BE2C (cell line): Measurements from ENCODE around the gene FANCG.

Experiments used
- DNase-seq: peaks from one replicate; pipeline ENCODE4 v3.0.0-alpha.2; 2020
- H3K27me3 ChIP-seq: fragments of 250-450 bp; sonication (Bioruptor Pico); 2 replicates; pipeline ENCODE4 v1.5.1; 2020; ENCODE audit warnings: mild to moderate bottlenecking
- H3K36me3 ChIP-seq: fragments of 250-450 bp; sonication (Bioruptor Pico); 2 replicates; pipeline ENCODE4 v1.5.1; 2020; ENCODE audit warnings: mild to moderate bottlenecking
- H3K4me1 ChIP-seq: fragments of 250-450 bp; sonication (Bioruptor Pico); 2 replicates; pipeline ENCODE4 v1.5.1; 2020
- H3K4me3 ChIP-seq: 2 replicates; pipeline ENCODE4 v1.5.1; 2011; ENCODE audit warnings: low read depth, low read length
- H3K9me3 ChIP-seq: fragments of 250-450 bp; sonication (Bioruptor Pico); 2 replicates; pipeline ENCODE4 v1.5.1; 2020
- TF ChIP-seq, protein P1 (sequence below): IDR thresholded peaks from 2 replicates; pipeline ENCODE4 v1.5.1; 2012; ENCODE audit warnings: mild to moderate bottlenecking, low read depth, low read length

Gene FANCG

DNA sequence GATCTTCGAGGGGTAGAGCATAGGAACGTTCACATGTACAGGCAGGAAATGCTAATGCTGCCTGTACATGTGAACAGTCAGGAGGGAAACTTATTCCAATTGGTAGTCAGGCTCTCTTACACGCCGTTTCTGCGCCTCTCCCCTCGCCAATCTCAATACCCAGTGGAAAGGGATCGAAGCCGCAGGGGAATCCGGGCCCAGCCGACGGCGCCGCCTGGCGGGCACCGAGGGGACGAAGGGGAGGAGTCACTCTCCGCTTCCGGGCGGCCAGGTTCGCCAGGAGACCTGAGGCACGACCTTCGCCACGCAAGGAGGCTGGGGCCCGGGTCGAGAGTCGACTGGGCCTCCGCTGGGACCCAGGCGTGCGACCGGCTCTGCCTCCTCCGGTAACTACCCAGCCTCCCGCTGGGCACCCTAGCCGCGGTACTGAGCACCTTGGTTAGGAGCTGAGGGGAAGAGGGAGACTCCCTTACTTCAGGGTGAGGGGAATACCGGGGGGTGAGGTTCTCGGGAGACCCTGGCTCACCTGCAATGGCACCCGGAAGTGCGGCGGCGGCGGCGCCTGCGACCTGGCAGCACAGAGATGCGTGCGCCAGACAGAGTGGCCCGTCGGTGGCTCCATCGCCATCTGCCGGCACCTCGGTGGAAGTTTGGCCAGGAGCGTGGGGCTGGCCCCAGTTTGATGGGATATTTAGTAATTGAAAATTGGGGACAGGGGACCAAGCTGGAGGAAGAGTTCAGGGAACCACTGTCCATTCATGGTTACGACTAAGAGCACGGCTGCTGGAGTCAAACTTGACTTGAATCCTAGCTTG lies 16.5 kb upstream of the FANCG start, which contains the start of gene PIGO:
Gene PIGO (minus strand): TSS at position 557 of the 815 bp plus-strand sequence. CDS start 1,026 bp downstream, outside the sequence.
- Histone ChIP-seq H3K4me3 (peak within 1 kb of the TSS; percentile 95), H3K27me3 (no peaks in the 10 kb centered on the region), H3K9me3 (no peaks in the 10 kb centered on the region), H3K36me3 (peaks cover 6% of the 10 kb centered on the region), H3K4me1 (no peaks in the 10 kb centered on the region)
- peak; percentile 90 for DNase-seq
- TF ChIP-seq, protein P1, sequence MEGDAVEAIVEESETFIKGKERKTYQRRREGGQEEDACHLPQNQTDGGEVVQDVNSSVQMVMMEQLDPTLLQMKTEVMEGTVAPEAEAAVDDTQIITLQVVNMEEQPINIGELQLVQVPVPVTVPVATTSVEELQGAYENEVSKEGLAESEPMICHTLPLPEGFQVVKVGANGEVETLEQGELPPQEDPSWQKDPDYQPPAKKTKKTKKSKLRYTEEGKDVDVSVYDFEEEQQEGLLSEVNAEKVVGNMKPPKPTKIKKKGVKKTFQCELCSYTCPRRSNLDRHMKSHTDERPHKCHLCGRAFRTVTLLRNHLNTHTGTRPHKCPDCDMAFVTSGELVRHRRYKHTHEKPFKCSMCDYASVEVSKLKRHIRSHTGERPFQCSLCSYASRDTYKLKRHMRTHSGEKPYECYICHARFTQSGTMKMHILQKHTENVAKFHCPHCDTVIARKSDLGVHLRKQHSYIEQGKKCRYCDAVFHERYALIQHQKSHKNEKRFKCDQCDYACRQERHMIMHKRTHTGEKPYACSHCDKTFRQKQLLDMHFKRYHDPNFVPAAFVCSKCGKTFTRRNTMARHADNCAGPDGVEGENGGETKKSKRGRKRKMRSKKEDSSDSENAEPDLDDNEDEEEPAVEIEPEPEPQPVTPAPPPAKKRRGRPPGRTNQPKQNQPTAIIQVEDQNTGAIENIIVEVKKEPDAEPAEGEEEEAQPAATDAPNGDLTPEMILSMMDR: peak; percentile 76

DNA sequence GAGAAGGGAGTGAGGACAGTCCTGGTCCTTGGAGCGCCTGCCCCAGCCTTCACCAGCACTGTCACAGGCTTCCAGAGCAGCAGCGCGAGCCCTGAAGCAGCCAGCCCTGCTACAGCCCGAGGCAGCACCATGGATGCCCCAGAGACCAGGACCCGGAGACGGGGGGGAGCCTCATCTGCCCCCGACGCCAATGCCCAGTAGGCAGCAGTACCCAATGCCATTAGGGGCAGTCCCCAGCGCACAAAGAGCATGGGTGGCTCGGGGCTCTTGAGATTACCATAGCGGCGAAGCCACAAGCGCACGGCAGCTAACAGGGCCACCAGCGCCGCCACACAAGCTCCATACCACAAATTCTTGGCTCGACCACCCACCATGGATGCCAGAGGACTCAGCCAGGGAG lies 11.8 kb upstream of the FANCG start:
- no peak for DNase-seq
- no peaks in the 10 kb centered on the region for H3K4me1 ChIP-seq
- H3K4me3 ChIP-seq: no peak overlapping the region
- no peaks in the 10 kb centered on the region for H3K9me3 ChIP-seq
- H3K36me3 ChIP-seq: peaks cover 16% of the 10 kb centered on the region
- TF ChIP-seq, protein P1: no peak
- no peaks in the 10 kb centered on the region for H3K27me3 ChIP-seq

DNA sequence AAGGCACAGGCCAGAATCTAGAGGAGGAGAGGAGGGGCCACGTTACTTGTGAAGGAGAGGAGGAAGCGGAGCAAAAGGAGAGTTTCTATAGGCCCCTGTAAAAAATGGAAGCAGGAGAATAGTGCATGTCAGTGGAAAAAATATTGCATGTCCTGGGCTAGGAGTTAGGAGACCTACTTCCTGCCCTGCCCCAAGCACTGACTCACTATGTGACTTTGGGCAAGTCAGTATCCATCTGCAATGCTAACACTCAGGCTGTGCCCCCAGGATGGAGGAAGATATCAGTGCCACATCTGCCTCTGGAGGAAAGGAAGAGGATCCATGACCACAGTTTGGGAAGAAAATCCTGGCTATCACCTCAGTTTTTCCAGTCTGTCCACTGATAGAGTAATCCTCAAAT lies 9.7 kb upstream of the FANCG start:
- Histone ChIP-seq H3K36me3 (peaks cover 16% of the 10 kb centered on the region), H3K9me3 (no peaks in the 10 kb centered on the region), H3K4me1 (no peaks in the 10 kb centered on the region), H3K4me3 (no peak overlapping the region), H3K27me3 (no peaks in the 10 kb centered on the region)
- no peak for DNase-seq
- TF ChIP-seq, protein P1: no peak

DNA sequence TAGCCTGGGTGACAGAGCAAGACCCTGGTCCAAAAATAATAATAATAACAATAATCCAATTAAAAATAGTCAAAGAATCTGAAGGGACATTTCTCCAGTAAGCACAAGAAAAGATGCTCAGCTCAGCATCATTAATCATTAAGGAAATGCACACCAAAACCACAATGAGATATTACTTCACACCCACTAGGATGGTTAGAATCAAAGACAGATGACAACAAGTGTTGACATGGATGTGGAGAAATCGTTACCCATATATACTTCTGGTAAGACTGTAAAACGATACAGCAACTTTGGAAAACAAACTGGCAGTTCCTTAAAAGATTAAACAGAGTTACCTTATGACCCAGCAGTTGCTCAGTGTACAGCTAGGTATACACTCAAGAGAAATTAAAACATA lies 5.3 kb upstream of the FANCG start:
- TF ChIP-seq, protein P1: no peak
- no peaks in the 10 kb centered on the region for H3K4me1 ChIP-seq
- no peak for DNase-seq
- no peaks in the 10 kb centered on the region for H3K27me3 ChIP-seq
- H3K4me3 ChIP-seq: no peak overlapping the region
- no peaks in the 10 kb centered on the region for H3K9me3 ChIP-seq
- H3K36me3 ChIP-seq: peaks cover 13% of the 10 kb centered on the region

DNA sequence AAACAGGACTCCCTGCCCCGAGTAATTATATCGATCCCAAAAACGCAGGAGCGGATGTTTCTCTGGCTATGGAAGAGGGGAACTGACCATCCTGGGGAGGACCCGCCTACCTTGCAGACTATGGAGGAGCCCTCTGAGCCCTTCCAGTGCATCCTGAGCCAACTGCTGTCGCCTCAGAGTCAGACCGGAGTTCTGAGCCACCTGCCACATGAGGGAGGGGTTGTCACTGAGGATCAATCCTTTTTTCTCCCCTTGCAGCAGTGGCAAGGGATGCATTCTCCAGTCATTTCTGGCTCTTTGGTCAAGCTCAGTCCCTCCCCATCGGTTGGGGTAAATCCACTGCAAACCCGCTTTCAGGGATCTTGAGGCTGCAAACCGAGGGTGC lies 709 bp downstream of the FANCG start:
- H3K4me3 ChIP-seq: peak overlapping the region; percentile 77
- no peaks in the 10 kb centered on the region for H3K4me1 ChIP-seq
- TF ChIP-seq, protein P1: no peak
- no peak for DNase-seq
- H3K9me3 ChIP-seq: no peaks in the 10 kb centered on the region
- no peaks in the 10 kb centered on the region for H3K27me3 ChIP-seq
- peaks cover 14% of the 10 kb centered on the region for H3K36me3 ChIP-seq

DNA sequence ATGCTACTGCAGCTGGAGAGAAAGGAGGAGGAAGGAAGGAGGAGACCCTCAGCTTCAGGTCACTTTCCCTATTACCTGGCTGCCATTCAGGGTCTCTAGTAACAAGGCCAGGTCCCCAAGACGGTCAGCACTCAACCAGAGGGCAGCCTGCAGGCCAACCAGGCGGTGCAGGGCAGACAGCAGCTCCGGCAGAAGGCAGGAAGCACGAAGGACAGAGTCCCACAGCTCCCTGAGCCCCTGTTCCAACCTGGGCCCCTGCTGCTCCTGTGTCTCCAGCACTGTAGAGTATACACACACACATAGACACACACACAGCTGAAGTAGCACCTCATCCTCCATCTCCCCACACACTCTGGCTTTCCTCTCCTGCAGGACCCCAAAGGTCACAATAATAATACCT lies 1.7 kb downstream of the FANCG start:
- Histone ChIP-seq H3K36me3 (peaks cover 19% of the 10 kb centered on the region), H3K4me3 (peak overlapping the region; percentile 77), H3K9me3 (no peaks in the 10 kb centered on the region), H3K4me1 (peaks cover 2% of the 10 kb centered on the region; the same call in 1 of the 2 replicates), H3K27me3 (no peaks in the 10 kb centered on the region)
- no peak for DNase-seq
- TF ChIP-seq, protein P1: no peak
